Activated T-cell treated with anti-CD3 and anti-CD28 coated beads for 24 hours (primary cell): ENCODE measurements around the gene SLC41A1.
"Not testable (repeated sequence)": the region's sequence is repeated elsewhere in the genome, so short reads cannot be mapped to it uniquely, and the experiment has no call there.

ENCODE experiments used
- DNase-seq: peaks from one replicate; pipeline ENCODE4 v3.0.0-alpha.2; 2020; ENCODE audit warnings: low read depth

SLC41A1 gene

DNA sequence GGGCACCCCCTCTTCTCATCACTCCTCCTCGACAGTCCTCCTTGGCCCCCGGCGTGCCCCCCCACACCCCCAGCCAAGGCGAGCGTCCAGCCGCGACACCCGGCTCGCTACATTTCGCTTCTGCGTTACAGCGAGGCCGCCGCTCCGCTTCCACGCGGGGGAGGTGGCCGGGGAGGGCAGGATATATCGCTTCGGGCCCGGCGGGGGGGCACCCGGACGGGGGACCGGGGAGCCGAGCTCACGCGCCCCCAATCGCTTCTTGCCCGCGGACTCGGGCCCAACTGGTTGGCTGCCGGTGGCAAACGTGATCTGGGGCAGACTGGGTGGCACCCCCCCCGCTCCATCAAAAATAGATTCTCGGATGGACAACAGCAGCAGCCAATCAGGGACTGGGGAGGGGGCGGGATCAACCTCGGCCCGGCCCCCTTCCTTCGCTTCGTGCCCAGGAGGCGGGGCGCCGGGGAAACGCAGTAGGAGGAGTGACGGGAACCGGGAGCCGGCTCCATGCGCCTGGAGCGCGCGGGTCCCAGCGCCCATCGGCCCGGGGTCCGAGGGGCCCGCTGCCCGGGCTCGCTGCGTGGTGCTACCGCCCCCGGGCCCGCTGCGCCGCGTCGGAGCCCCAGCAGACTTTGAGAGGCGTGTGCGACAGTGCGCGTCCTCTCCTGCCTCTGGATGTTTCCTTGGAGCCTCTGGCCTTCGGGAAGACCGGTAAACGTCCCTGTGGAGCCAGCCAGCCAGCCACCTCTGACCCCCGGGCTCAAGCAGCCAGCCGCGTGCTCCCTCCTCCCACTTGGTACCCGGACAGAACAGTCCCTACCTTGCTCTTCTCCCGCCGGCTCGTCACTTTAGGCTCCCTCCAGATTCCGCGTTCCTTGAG, at the start of gene SLC41A1:
Gene SLC41A1 (minus strand): TSS at position 321 of the 877 bp plus-strand sequence. CDS start 2,757 bp downstream, outside the sequence.
- peak; percentile 87 for DNase-seq

DNA sequence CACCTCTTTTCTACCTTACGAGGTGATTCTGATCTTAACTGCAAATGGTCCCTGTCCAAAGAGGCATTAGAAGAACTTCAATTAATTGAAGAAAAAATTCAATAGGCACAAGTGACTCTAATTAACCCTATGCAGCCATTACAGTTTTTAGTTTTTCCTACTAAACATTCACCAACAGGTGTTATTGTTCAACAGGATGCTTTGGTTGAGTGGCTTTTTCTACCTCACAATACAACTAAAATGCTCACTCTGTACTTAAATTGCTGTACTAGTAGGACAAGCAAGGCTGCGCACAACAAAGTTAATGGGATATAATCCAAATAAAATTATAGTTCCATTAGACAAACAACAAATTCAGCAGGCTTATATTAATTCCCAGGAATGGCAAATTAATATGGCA, 48.5 kb upstream of the SLC41A1 start:
- no peak for DNase-seq

- no peak for DNase-seq
These were observed 45.4 kb upstream of the SLC41A1 start for GRCh38 chr1:205858141-205858961.

GRCh38 chr1:205857501-205857900, 44.5 kb upstream of the SLC41A1 start:
- not testable (repeated sequence) for DNase-seq

- DNase-seq = no peak
These were observed 43.4 kb upstream of the SLC41A1 start for GRCh38 chr1:205856433-205856832.

- no peak for DNase-seq
These were observed 40.0 kb upstream of the SLC41A1 start for GRCh38 chr1:205852969-205853368.

DNA sequence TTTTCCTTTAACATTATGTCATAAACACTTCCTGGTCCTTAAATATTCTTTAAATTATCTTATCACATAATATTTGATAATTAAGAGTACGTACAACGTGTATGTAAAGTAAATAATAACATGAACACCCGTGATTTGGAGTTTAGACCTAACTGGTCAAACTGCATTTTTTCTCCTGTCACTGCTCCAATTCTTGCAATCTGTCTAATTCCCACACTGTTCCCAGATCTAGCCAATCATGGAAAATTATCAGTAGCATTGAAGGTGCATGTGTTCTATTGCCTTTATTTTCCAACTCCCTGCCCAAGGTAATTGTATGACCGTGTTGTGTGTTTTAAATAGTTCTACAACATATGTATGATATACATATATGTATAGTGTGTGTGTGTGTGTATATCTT, 39.0 kb upstream of the SLC41A1 start:
- no peak for DNase-seq

DNA sequence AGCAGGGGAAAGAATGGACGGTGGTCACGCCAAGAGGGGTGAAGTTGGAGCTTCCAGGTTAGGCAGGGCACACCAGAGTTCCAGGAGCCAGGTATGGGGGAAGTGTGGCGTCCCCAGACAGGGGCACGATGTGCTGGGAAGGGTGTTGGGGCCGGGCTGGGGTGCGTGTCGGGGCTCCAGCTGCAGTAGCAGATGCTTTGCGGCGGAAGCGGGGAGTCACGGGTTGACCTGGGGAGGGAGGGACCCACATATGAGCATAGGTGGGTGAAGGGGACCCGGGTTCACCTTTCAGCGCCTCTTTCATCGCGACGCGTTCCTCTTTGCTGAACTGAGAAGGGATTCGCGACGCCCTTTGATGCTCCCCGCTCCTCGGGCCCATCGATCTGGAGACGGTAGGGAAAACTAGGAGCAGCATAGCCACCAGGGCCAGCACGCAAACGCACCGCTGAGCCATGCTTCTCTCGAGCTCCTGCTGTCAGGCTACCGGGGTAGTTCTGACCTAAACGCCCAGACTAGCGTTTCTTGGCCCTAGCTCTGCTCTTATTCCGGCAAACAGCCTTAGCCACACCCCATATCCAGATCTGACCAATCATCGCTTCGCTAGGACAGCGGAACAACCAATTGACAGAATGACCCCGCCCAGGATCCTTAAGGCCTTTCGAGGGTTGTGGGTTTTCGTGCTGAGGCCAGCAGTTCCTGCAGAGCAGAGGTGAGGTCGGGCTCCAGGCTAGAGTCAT, 36.8 kb upstream of the SLC41A1 start, which contains the start of gene PM20D1:
Gene PM20D1 (minus strand): TSS at position 514 of the 737 bp plus-strand sequence. CDS start 60 bp downstream, at position 454.
- peak; percentile 64 for DNase-seq

DNA sequence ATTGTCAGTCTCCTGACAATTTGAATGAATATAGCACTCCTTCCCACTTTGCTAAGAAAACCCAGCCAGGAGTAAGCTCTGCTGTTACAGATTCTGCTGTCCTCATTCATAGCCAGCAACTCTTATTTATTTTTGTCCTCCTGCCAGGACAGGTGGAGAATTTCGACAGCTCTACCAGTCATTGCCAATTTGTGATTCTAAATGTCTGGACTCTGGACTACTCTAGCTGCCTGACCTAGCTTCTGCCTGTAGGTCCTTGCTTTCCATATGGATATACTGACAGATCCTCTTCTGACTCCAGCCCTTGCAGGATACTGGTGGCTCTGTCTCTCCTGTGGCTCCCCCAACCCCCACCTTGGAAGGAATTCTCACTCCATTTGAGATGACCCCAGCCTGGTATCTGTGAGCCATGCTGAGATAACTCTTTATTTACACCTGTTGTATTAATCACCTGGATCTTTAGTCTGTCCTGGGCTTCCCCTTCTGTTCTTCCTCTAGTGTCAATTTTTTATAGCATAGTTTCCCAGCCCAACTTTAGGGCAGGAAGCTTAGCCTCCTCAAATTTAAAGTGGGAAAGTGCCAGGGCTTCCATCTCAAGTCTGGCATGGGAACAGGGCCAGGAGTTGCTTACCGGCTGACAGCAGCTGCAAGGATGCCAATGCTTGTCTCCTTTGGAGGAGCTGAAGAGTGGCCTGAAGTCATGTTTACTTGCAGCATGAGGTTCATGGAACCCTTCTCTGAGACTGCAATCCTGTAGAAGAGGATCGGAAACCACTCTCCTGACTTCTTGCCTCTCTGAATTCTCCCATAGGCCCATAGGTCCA, 30.2 kb upstream of the SLC41A1 start:
- DNase-seq = no peak

- DNase-seq = no peak
These were observed 29.2 kb upstream of the SLC41A1 start for GRCh38 chr1:205842229-205842628.

DNA sequence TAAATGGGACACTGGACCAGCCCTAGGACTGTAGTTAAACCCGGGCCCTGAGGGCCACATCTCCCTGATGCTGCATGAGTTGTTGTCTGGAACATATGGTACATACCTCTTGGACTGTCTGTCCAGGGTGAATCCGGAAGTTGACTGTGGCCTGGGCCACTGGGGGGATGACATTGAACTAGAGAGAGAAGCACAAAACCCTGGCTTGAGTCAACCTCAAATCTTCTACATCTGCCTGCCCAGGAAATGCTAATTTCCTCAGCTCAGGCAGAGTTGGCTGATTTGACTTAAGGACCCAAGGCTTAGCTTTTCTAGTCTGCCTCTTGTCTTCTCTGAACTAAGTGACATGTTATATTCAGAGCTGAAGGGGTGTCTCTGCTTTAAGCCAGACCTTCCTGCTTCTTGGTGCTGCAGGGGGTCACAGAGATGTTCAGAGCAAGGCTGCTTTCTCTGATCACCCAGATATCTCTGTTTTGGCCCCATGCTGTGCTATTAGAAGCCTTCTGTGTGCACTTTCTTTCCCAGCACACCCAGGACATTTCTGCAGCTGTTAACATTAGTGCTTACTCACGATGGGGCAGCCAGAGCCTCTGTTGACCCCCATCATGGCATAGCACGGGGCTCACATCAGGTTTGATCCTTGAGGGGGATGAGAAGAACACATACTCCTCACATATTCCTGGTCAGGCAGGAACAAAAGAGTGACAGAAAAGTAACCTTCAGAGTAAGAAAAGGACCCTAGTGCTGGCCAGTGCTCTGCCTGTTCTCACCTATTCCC, 27.3 kb upstream of the SLC41A1 start:
- DNase-seq = no peak

GRCh38 chr1:205837382-205837970, 24.5 kb upstream of the SLC41A1 start:
- DNase-seq = no peak

GRCh38 chr1:205834751-205835150, 21.8 kb upstream of the SLC41A1 start:
- no peak for DNase-seq

DNA sequence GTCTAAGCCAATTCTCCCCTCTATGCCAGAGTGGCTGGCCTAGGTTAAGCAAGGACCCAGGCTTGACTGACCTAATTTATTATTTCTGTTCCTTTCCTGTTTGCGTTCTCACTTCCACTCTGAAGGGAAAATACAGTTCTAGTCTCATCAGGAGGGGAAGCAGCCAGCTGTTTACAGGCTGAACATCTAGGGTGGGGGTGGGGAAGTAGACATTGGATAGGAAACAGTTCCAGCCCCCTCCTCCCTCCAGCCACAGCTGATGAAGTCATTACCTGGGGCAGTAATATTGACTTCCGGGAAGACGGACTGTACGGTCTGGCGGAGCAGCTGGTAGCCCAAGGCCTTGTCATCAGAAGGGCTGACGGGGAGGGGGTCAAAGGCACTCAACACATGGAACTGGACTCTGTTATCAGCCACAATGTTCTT, 19.3 kb upstream of the SLC41A1 start:
- no peak for DNase-seq

- no peak for DNase-seq
These were observed 14.6 kb upstream of the SLC41A1 start for GRCh38 chr1:205827623-205828022.

DNA sequence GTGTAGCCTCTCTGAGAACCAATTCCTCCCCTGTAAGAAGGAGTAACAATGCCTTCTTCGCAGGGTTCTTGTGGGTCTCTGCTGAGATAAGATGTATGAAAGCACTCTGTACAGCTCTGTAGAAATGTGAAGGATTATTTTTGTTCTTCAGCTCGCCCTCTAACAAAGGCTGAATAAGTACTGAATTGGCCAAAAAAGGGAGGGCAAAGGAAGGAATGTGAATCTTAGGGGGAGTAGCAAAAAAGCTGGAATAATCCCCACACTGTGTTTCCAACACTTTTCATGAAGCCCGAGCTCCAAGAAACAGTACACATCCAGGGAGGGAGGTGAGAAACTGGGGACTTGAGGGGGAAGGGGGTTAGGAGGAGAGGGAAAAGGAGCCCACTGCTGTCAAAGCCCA, 14.0 kb upstream of the SLC41A1 start:
- no peak for DNase-seq

DNA sequence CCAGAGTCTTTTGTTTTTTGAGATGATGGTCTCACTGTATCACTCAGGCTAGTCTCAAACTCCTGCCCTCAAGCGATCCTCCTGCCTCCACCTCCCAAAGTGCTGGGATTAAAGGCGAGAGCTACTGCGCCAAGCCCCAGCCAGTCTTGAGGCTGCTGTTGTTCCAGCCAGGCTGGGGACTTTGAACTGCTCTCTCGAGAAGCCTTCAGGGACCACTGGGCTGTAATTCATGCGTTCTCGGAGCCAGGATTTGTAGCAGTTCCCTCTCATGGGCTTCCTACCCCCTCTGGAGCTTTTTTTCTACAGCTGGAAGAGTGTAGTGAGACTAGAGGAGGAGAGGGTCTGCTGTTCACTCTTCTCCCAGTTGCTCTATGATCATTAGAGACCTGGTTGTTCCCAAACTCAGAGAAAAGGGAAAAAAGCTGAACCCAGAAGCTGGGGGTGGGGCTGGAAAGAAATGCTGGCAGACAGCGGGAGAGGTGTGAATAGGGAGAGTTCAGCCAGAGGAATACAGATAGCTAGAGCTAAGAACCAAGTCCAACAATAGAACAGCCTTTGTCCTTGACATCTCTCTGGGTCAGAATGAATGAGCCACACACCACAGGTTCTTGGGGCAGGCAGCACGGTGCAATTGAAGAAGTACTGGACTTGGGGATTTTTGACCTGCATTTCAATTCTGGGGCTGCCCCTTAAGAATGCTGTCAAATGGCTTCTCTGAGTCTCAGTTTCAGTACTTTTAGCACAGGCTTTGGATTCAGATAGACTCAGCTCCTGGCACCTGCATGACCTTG, 13.2 kb upstream of the SLC41A1 start:
- no peak for DNase-seq

GRCh38 chr1:205824180-205824579, 11.2 kb upstream of the SLC41A1 start:
- DNase-seq = no peak

DNA sequence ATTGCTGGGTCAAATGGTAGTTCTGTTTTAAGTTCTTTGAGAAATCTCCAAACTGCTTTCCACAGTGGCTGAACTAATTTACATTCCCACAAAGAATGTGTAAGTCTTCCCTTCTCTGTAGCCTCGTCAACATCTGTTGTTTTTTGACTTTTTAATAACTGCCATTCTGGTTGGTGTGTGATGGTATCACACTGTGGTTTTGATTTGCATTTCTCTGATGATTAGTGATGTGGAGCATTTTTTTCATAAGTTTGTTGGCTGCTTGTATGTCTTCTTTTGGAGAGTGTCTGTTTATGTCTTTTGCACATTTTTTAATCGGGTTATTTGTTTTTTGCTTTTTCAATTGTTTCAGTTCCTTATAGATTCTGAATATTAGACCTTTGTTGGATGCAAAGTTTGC, 10.3 kb upstream of the SLC41A1 start:
- DNase-seq = not testable (repeated sequence)
